Measurements from ENCODE around the gene NRXN3. TPM values are rescaled to one million over a fixed set of nuclear protein-coding genes. Genes with fewer than 3 reads are reported as not detected.

NRXN3 gene
- total RNA-seq, 1 experiment from 2014 or later = not detected

DNA sequence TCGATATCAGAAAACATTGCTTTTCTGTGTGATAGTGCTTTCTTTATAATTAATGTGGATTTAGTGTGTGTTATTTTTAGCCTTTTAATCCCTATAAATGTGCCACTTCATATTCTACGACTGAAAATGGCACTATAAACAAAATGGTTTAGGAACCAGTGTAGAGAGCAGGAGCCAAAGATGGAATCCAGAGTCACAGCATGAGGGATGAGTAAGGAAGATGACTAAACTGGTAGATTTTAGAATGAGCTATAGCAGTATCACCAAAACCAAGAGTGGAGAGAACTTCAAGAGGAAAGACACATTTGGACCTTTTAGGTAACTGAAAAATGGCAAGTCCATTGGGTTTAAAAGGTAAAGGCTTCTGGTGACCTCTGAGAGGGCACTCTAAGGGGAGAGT is 887.2 kb downstream of the NRXN3 start:
- Histone ChIP-seq H3K4me3 (no peak overlapping the region), H3K4me1 (replicated peaks; ENCODE audit: insufficient read depth) (no peaks in the 10 kb centered on the region), H3F3A (ENCODE audit: insufficient read depth, low read depth) (no peaks in the 10 kb centered on the region), H3K79me2 (ENCODE audit: low read depth) (no peaks in the 10 kb centered on the region), H2AFZ (no peak overlapping the region), H3K4me2 (no peak overlapping the region), H3K9me2 (ENCODE audit: insufficient read depth) (no peaks in the 10 kb centered on the region), H3K36me3 (ENCODE audit: low read depth) (no peaks in the 10 kb centered on the region), H3K27me3 (ENCODE audit: insufficient read depth, low read depth) (no peaks in the 10 kb centered on the region; the same call in 1 of the 2 replicates), H3K27ac (no peak overlapping the region), H4K20me1 (ENCODE audit: insufficient read depth) (no peaks in the 10 kb centered on the region), H3K9me3 (ENCODE audit: insufficient read depth, low read depth) (no peaks in the 10 kb centered on the region)
- TF ChIP-seq CTCF (conservative IDR thresholded peaks at IDR 0.05) (no peak), EZH2 (IDR thresholded peaks at IDR 0.05; ENCODE audit: low read depth) (no peak)
- ChIA-PET CTCF (no interaction called here), POLR2A (ENCODE audit: unreplicated experiment) (no interaction called here)
- intact Hi-C loops (cut with micrococcal nuclease; ENCODE audit: unreplicated experiment) = no loop called here
- no TSS peak for BruUV-seq (replicated peaks)
- DNase-seq = no peak

DNA sequence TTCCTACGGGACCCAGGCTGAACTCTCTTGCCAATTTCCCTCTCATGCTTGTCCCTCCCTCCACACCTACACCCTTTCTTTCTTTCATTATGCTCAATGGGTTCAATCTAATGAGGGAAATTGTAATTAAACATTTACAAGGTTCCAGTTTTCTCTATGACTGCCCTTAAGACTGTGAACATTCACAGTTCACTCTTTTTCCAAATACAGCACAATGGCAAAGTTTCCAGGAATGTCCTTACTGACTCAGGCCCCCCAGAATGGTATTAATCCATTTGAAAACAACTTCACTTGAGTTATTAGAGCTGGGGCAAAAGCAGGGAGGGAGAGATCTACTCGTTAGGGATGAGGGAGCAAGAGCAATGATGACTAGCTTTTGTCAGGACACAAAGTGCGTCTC is 892.1 kb downstream of the NRXN3 start:
- intact Hi-C loops (cut with micrococcal nuclease; ENCODE audit: unreplicated experiment) = no loop called here
- no peaks in the 10 kb centered on the region for H3K9me3 ChIP-seq (ENCODE audit: insufficient read depth, low read depth)
- TF ChIP-seq EZH2 (IDR thresholded peaks at IDR 0.05; ENCODE audit: low read depth) = no peak
- TF ChIP-seq CTCF (conservative IDR thresholded peaks at IDR 0.05) = no peak
- no peaks in the 10 kb centered on the region; the same call in 1 of the 2 replicates for H4K20me1 ChIP-seq (ENCODE audit: insufficient read depth)
- H3K4me3 ChIP-seq = no peak overlapping the region
- H3K4me1 ChIP-seq (replicated peaks; ENCODE audit: insufficient read depth) = no peaks in the 10 kb centered on the region
- no peak overlapping the region for H2AFZ ChIP-seq
- no TSS peak for BruUV-seq (replicated peaks)
- H3K9me2 ChIP-seq (ENCODE audit: insufficient read depth) = no peaks in the 10 kb centered on the region
- no peaks in the 10 kb centered on the region for H3K79me2 ChIP-seq (ENCODE audit: low read depth)
- H3K27me3 ChIP-seq (ENCODE audit: insufficient read depth, low read depth) = no peaks in the 10 kb centered on the region
- no peak overlapping the region for H3K4me2 ChIP-seq
- ChIA-PET CTCF (no interaction called here), POLR2A (ENCODE audit: unreplicated experiment) (no interaction called here)
- no peaks in the 10 kb centered on the region for H3K36me3 ChIP-seq (ENCODE audit: low read depth)
- H3K27ac ChIP-seq = no peak overlapping the region
- H3F3A ChIP-seq (ENCODE audit: insufficient read depth, low read depth) = no peaks in the 10 kb centered on the region
- DNase-seq = no peak

- H4K20me1 ChIP-seq (ENCODE audit: insufficient read depth) = no peaks in the 10 kb centered on the region; the same call in 1 of the 2 replicates
- H3K36me3 ChIP-seq (ENCODE audit: low read depth) = no peaks in the 10 kb centered on the region
- no peaks in the 10 kb centered on the region for H3K4me1 ChIP-seq (replicated peaks; ENCODE audit: insufficient read depth)
- CTCF ChIA-PET = no interaction called here
- no peaks in the 10 kb centered on the region for H3K9me3 ChIP-seq (ENCODE audit: insufficient read depth, low read depth)
- intact Hi-C loops (cut with micrococcal nuclease; ENCODE audit: unreplicated experiment) = no loop called here
- H3K4me3 ChIP-seq = no peak overlapping the region
- H3K27ac ChIP-seq = no peak overlapping the region
- no peak for DNase-seq
- no peaks in the 10 kb centered on the region for H3K9me2 ChIP-seq (ENCODE audit: insufficient read depth)
- H3K79me2 ChIP-seq (ENCODE audit: low read depth) = no peaks in the 10 kb centered on the region
- POLR2A ChIA-PET (ENCODE audit: unreplicated experiment) = no interaction called here
- BruUV-seq (replicated peaks) = no TSS peak
- H3K4me2 ChIP-seq = no peak overlapping the region
- no peaks in the 10 kb centered on the region for H3K27me3 ChIP-seq (ENCODE audit: insufficient read depth, low read depth)
- TF ChIP-seq EZH2 (IDR thresholded peaks at IDR 0.05; ENCODE audit: low read depth) = no peak
- TF ChIP-seq CTCF (conservative IDR thresholded peaks at IDR 0.05) = no peak
- no peaks in the 10 kb centered on the region for H3F3A ChIP-seq (ENCODE audit: insufficient read depth, low read depth)
- H2AFZ ChIP-seq = no peak overlapping the region
Measured at GRCh38 chr14:79064214-79064613, 894.0 kb downstream of the NRXN3 start.

All from PC-9 (cell line).